ENCODE results near the gene SLC24A4.

The SLC24A4 gene

GRCh38 chr14:92490239-92490959 lies 167.4 kb downstream of the SLC24A4 start:
- TF ChIP-seq CTCF (IDR thresholded peaks at IDR 0.05; ENCODE audit: low read depth, low read length) = no peak
- DNase-seq (ENCODE audit: low read depth in 2 of 2) = no peak
- H3K4me3 ChIP-seq (replicated peaks in 1 of 2; ENCODE audit: low read depth in 2 of 2, low read length in 2 of 2) = no peak overlapping the region

DNA sequence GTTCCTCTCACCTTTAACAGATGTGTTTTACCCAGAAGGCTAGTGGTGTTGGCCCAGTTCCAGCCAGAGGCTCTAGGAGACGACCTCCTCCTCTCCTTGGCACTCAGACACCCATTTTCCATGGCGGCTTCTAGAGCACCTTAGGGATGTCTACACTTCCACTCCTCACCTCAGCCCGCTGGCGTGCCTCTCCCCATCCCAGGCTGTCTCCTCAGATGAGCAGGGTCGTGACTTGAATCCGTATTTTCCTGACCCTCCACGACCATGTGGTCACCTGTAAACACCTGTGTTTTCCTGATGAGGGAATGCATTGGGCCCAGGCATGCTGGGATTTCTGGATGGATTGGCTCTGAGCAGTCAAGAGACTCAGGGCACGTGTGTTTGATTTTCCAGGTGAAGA lies 168.8 kb downstream of the SLC24A4 start:
- no peak for TF ChIP-seq CTCF (IDR thresholded peaks at IDR 0.05; ENCODE audit: low read depth, low read length)
- no peak for DNase-seq (ENCODE audit: low read depth in 2 of 2)
- H3K4me3 ChIP-seq (replicated peaks in 1 of 2; ENCODE audit: low read depth in 2 of 2, low read length in 2 of 2) = no peak overlapping the region

- no peak for TF ChIP-seq CTCF (IDR thresholded peaks at IDR 0.05; ENCODE audit: low read depth, low read length)
- H3K4me3 ChIP-seq (replicated peaks in 1 of 2; ENCODE audit: low read depth in 2 of 2, low read length in 2 of 2) = no peak overlapping the region
- peak in 1 of 2 donors; percentile 40 for DNase-seq (ENCODE audit: low read depth in 2 of 2)
These were observed 169.3 kb downstream of the SLC24A4 start for GRCh38 chr14:92492258-92492657.

DNA sequence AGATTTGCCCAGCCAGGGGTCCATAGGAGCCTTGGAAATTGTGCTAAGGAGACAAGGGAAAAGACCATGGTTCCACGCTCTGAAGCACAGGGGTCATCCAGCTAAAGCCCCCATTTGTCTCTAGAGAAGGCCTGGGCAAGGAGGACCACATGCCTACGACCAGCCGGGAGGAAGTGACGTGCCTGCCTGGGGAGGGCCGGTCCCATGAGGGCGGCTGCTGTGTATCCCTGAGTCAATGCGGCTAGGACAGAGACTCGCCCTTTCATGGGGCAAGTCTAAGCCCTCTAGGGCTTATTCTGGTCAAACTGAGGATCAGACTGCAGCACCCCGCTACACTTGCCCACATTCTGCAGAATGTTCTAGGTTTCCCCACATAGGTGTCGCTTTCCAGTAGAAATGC lies 170.1 kb downstream of the SLC24A4 start:
- no peak overlapping the region for H3K4me3 ChIP-seq (replicated peaks in 1 of 2; ENCODE audit: low read depth in 2 of 2, low read length in 2 of 2)
- TF ChIP-seq CTCF (IDR thresholded peaks at IDR 0.05; ENCODE audit: low read depth, low read length) = no peak
- DNase-seq (ENCODE audit: low read depth in 2 of 2) = no peak

DNA sequence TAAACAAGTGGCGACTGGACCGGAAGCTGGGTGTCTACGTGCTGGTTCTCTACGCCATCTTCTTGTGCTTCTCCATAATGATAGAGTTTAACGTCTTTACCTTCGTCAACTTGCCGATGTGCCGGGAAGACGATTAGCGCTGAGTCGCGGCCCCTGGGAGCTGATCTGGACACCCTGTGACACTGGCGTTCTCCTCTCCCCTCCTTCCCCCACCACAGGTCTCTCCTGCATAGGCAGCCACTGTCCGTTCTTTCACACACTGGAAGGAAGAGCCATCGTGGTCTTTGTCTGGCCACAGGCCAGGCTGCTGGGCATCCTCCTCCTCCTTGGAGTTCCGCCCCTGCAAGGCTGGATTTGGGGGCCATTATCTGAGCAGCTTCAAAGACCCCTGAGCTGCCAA lies 170.5 kb downstream of the SLC24A4 start:
- TF ChIP-seq CTCF (IDR thresholded peaks at IDR 0.05; ENCODE audit: low read depth, low read length) = no peak
- H3K4me3 ChIP-seq (replicated peaks in 1 of 2; ENCODE audit: low read depth in 2 of 2, low read length in 2 of 2) = no peak overlapping the region
- no peak for DNase-seq (ENCODE audit: low read depth in 2 of 2)

DNA sequence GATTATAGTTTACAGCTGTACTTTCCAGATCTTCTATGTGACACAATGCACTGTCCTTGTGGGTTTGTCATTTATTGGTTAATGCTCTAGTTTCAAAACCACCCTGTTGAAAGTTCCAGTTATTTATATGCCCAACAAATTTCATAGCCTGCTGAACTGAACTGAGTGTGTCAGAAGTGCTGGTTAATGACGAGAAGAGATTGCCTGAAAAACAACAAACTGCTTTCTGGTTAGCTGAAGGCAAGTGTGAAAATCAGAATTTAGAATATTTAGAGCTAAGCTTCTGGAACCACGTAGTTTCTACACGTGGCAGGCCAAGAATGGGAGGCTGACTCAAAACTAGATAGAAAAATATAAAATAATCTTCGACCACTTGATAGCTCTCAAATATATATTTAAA lies 171.5 kb downstream of the SLC24A4 start:
- no peak overlapping the region for H3K4me3 ChIP-seq (replicated peaks in 1 of 2; ENCODE audit: low read depth in 2 of 2, low read length in 2 of 2)
- no peak for DNase-seq (ENCODE audit: low read depth in 2 of 2)
- no peak for TF ChIP-seq CTCF (IDR thresholded peaks at IDR 0.05; ENCODE audit: low read depth, low read length)

DNA sequence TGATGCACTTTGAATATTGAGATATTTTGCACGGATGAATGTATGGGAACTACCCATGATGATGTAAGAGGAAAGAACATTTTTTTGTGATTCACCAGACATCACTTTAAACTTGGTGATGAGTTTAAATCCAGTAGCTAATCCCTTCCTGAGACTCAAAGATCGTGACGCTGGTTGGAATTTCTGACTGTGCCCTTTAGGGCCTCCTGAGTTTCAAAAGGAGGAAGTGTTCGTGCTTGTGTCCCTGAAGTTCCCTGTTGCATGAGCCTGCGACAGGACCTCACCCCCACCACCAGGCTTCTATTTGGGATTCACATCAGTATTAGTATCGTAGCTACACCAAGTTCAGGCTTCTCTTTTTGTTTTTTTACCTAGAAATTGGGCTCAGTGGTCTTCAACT lies 172.1 kb downstream of the SLC24A4 start:
- no peak overlapping the region for H3K4me3 ChIP-seq (replicated peaks in 1 of 2; ENCODE audit: low read depth in 2 of 2, low read length in 2 of 2)
- peak; percentile 52 to 78 for DNase-seq (ENCODE audit: low read depth in 2 of 2)
- TF ChIP-seq CTCF (IDR thresholded peaks at IDR 0.05; ENCODE audit: low read depth, low read length) = no peak
